Activated gamma-delta T cell treated with anti-CD3 and anti-CD28 coated beads, Interleukin-2, amount 50 U/mL, for 16 hours (primary cell): ENCODE data around the gene APOBEC3A.
"Not testable (repeated sequence)": the region's sequence is repeated elsewhere in the genome, so short reads cannot be mapped to it uniquely, and the experiment has no call there.

Source experiments
- DNase-seq: peaks from one replicate; pipeline ENCODE4 v3.0.0-alpha.2; 2020; ENCODE audit warnings: low read depth

The APOBEC3A gene

DNA sequence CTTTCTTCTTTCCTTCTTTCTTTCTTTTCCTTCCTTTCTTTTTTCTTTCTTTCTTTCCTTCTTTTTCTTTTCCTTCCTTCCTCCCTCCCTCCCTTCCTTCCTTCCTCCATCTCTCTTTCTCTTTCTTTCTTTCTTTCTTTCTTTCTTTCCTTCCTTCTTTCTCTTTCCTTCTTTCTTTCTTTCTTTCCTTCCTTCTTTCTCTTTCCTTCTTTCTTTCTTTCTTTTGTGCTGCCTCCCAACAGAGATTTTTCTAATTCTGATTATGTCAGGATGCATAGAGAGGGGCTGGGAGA lies 1.2 kb downstream of the APOBEC3A start:
- DNase-seq, result not testable (repeated sequence)

DNA sequence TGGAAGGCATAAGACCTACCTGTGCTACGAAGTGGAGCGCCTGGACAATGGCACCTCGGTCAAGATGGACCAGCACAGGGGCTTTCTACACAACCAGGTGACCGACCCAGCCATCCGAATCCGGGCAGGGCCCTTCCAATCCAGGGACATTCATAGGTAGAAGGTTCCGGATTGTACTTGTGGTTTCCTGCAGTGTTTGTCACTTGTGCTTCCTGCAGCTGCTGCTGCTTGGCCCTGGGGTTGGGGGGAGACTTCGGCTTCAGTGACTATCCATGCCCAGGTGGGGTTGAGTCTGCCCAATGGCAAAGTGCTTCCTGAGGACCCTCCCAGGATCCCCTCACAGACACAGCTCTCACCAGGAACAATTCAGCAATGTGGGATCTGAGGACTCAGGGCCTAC lies 2.2 kb downstream of the APOBEC3A start:
- no peak for DNase-seq

DNA sequence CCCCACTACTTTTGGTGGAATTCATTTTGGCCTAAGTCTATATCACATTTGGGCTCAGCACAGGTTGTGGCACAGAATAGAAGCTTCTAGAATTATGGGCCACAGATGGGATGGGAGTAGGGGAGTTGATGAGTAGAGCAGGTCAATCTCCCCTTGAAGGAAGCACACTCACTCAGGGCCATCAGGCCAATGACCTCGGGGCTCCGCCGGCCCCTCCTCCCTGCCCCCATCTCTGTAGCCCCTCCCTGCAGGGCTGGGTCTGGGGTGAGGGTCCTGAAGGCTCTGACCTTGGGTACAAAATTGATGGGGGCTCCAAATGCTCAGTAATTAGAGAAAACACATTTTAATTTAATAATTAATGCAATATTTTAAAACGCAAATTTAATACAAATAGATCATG lies 3.3 kb downstream of the APOBEC3A start:
- DNase-seq, result not testable (repeated sequence)

DNA sequence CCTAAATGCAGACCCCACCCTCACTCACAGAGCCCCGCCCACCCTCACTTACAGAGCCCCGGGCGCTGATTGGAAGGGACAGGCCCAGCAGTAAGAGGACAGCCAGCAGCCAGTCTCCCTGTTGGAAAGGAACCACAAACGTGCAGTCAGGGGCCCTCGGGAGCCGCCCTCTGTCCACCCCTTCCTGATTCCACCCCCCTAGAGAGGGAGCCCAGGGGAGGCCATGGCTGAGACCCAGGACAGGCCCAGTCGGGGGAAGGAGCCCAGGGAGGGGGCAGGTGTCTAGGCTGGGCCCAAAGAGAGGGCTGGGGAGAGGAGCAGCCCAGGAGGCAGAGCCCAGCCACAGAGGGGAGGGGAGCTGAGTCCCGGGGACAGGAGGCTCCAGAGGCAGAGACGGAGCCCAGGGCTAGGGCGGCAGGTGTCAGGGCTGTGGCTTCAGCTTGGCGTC lies 5.9 kb downstream of the APOBEC3A start:
- DNase-seq, result not testable (repeated sequence)

DNA sequence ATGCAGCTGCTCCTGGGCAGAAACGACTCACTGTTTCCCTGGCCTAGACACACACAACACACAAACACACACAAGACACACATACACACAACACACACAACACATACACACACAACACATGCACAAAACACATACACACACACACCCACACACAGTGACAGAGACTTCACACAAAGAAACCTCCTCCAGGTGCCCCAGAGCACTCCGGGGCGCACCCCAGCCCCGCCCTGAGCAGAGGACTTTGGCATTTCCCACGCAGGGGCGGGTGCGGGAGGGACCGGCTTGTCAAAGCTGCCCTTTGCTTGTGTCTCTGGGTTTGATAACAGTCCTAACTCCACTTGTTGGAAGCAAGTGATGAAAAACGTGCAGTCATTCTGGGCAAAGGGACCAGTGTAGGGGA lies 6.5 kb downstream of the APOBEC3A start:
- no peak for DNase-seq

DNA sequence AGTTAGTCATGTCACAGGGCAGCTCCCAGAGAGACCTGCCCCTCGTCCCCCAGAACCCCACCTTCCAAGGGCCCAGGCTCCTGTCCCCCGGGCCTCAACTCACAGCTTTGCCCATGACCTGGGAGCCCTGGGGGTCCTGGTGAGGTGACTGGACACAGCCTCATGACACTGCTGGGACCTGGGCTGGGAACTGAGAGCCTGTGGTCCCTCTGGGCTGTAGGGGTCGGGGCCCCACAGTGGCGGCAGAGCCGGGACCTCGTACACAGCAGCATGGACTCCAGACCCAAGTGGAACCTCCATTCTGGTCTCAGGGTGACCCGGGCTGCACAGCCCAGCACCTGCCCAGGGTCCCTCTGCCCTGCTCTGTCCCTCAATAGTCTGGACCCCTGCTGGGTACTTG lies 6.9 kb downstream of the APOBEC3A start:
- no peak for DNase-seq

DNA sequence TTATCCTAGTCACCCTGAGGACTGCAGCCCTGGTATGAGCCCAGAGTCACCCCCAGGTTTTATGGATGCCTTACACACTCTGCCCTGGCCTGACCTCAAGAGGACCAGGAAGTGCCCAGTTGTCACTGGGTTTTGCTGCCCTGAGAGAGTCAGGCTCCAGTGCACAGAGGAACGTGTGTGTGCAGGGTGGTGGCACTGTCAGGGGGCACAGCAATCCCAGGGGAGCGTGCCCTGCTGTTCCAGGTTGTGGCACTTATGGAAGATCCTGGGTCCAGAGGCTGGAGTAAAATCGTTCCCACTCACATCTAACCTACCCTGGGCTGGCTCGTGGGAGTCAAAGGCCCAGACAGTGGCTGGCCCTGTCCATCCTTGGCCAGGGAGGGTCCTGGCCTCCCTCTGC lies 7.6 kb downstream of the APOBEC3A start:
- DNase-seq, result no peak

DNA sequence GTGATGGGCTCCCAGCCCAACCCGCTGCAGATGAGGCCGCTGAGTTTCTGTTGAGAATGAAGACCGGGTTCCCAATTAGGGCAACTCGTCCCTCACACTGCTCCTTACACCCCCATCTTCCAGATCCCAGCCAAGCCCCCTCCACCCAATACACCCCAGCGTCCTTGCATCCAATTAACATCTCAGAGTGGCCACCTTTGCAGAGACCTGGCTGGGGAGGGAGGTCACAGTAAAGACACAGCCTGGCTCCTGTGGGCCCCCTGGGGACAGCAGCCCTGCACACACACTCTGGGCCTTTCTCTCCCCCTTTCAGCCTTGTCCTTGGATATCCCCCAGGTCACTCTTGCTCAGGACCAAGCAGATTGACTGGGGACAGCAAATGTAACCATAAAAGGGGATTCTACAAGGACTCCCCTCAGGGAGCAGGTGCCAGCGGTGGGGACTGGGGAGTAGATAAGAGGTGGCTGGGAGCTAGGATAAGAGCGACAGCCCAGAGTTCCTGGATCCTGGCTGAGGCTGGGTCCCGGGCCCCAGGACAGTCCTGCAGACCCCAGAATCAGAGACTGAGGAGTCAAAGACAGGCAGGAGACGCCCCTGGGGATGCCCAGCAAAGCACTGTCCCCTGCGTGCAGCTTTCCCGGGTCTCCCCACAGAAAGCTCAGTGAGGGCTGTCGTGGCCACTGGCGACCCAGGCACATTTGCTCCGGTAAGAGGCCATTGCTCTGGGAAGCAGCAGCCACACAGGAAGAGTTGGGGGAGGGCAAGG lies 8.4 kb downstream of the APOBEC3A start:
- no peak for DNase-seq

DNA sequence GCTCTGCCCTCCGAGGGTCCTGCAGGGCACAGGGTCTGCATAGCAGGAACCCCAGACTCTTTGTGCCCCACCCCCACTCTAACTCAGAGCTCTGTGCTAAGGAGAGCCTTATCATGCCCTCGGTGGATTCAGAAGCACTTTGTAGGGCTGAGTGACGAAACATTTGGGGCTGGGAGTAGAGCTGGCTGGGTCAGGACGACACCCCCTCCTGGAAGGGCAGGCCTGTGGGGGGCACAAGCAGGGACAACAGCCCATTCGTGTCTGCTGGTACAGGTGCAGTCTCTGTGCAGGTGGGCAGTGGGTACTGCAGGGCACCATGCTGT lies 8.9 kb downstream of the APOBEC3A start:
- no peak for DNase-seq

DNA sequence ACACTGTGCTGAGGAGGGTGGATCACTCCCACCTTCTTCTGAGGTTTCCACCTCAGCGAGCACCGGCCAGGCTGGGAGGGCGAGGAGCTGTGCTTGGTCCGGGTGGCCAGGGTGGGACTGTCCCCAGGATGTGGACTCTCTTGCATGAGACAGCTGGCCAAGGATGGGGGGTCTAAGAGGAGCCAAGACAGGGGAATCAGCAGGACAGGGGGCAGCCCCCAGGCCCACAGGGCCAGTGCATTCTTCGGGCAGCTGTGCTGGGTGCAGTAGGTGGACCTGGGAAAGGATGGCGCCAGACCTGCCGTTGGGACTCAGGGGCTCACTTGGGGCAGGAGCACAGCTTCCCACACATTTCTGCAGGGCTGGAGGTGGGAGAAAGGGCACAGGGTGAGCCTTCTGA lies 9.5 kb downstream of the APOBEC3A start:
- DNase-seq, result no peak

DNA sequence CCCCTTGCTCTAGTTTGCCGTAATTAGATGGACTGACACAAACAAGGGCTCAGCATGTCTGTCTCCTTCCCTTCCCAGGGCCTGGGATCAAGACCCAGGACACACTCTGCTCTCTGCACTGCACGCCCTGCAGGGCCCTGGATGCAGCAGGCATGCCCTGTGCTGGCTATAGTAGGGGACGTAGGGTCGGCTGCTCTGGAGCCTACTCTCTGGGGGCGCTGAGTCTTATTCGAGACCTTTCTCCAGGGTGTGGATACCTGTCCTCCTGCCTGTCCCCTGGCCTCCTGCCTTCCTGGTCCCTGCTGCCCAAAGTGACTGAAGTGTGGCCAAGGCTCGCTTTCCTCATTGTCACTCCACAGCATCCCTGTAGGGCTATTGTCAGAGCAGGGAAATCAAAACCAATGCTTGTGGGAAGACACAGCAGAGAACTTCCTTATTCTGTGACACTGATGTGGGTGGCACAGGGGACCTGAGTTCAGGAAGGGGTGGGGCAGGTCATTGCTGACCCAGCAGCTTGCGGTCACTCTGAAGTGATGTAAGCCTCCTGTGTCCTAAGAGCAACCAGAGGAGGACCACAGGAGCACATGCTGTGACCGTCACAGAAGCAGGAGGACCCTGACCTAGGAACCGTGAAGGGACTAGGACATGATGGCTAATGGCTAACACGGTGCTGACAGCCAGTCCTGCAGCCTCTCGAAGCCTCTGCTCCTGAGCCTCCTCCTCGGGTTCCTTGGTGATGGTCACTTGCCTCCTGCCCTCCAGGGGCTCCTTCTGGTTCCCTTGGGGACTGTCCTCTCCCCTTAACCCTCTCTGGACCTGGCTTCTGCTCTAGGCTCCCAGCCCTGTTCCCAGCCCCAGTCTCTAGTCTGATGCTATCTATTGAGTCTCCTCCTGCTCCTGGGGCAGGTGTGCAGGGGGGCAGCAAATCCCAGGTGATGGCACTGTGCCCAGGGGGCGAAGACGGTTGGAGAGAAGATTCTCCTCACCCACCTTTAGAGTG lies 10.3 kb downstream of the APOBEC3A start:
- DNase-seq, result no peak

DNA sequence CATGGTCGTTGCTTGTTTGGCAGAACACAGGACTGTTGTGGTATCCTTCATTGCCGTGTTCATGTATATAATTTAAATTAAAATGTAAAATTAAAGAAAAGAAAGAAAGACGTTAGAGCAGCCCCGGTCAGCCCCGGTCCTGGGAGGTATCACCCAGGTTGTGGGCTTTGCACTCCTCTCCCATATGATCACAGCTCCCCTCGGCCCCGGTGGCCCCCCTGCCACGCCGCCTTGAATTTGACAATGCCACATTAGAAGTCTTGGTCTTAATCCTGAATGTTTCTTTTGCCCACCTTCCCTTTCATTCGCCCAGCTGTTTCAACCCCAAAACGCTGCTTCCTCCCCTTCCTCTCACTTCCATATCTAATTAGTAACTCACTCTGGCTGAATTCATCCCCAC lies 11.4 kb downstream of the APOBEC3A start:
- DNase-seq, result no peak

DNA sequence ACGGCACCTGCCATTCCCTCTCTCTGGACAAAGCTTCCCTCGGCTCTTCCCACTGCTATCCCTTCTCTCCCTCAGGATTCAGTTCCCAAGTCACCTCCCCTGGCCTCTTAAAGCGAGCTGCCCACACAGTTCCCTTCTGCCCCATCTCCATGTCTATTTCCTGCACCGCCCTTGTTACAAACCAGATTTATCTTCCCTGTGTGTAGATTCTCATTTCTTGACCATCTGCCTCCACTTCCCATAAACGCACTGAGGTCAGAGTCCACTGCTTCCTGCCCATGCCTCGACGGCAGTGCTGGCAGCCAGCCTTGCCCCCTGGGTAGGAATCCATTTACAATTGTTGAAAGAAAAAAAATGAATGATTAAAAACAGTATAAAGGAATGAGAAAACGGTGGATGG lies 13.1 kb downstream of the APOBEC3A start:
- DNase-seq, result no peak

DNA sequence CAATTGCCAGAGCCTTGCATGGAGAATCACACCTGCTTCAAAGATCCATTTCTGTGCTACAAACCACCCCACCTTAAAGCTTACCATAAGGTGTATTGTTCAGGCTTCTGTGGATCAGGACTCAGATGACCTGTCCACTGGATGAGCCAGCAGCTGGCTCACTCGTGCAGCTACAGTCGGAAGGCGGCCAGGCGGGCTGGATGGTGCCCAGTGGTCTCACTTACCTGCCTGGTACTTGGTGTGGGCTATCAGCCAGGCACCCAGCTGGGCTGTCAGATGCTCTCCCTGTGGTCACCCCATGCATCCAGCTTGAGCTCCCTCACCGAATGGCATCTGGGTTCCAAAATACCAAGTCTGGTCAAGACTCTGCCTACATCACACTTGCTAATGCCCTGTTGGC lies 13.8 kb downstream of the APOBEC3A start:
- DNase-seq, result no peak

DNA sequence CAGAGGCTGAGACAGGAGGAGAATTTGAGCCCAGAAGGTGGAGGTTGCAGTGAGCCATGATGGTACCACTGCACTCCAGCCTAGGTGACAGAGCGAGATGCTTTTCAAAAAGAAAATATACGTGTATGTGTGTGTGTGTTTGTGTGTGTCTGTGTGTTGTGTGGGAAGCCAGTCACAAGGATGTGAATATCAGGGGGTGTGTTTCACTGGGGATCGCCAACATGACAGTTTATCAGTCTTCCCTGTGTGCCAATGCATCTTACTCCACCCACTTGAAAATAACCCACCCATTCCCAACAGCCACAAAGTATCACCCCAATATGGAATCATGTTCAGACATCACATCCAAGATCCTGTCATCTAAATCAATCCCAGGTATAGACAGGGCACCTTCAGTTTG lies 14.4 kb downstream of the APOBEC3A start:
- no peak for DNase-seq

DNA sequence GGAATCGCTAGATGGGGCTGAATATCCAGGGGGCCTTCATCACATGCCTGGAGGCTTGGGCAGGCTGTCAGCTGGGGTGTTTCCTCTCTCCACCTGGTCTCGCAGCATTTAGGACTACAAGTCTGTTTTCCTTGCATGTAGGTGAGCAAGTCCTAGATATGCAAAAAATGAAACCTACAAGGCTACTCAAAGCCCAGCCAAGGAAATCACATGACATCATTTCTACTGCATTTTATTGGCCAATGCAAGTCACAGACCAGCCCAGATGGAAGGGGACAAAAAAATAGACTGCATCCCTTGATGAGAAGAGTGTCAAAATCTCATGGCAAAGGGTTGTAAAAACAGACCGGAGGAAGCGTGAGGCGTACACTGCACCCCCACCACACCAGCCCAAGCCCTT lies 15.1 kb downstream of the APOBEC3A start:
- no peak for DNase-seq

DNA sequence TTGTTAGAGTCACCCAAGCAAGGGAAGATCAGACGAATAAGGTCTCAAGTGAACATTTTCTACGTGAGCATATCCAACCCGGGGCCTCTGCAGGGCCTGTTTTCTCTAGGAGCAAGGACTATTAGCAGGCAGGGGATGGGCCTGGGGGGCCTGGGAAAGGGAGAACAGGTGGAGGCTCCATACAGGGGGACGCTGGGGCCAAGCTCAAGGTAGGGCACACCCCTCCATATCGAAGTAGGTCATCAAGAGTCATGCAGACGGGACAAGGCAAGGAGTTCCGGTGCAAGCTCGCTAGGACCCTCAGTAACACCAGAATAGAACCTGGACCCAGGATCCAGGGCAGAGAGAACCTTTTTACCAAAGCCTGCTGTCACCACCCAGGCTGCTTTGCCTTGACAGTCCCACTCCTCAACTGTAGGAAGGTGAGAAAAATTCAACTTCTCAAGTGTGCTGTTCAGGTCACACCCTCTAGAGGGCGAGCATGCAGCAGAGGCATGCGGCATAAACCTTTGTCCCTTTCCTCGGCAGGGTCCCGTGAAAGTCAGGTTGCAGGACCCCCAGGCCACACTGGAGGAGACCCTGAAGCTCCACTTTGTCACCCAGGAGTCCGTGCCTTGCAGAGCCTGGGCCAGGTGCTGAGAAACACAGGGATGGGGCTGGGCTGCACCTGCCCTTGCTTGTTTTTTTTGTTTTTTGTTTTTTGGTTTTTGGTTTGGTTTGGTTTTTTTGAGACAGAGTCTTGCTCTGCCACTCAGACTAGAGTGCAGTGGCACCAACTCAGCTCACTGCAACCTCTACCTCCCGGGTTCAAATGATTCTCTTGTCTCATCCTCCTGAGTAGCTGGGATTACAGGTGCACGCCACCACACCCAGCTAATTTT lies 16.1 kb downstream of the APOBEC3A start:
- peak; percentile 40 for DNase-seq

DNA sequence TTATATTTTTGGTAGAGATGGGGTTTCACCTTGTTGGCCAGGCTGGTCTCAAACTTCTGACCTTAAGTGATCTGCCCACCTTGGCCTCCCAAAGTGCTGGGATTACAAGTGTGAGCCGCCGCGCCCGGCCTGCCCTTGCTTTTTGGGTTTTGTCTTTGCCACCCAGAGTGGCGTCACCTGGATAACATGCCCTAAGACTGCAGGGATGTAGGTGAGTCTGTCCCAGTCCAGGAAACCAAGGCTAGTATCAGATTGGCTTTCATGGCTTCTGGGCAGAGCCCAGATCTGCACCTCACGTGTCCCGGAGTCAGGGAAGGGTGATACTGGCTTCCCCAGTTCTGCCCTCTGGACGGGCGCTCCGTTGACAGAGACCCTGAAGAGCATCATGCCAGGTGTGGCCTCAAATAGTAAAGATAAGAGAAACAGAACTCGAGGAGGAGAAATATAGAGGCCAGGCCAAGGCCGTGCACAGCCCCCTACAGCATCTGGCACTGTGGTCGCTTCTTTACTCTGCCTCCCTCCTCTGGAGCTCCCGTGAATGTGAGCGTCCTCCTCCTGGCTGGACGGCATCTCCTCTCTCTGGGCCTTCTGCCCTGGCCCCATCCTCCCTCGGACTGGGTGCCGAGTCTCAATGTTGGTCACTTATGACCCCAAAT lies 16.9 kb downstream of the APOBEC3A start:
- no peak for DNase-seq

DNA sequence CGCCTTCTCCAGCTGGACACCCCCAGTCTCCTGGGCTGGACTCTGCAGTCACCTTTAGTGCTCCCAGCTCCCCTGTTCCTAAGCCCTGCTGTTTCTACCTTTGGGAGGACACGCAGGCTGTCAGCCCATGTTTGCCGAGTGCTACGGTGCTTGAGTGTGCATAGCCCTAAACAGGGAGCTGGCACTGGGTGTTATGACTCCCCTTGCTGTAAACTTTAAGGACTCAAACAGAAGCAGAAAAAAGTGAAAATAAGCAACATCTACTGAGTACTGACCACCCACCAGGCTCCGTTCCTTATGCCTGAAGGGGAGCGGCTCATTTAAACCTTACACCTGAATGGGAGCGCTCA lies 17.4 kb downstream of the APOBEC3A start:
- no peak for DNase-seq

DNA sequence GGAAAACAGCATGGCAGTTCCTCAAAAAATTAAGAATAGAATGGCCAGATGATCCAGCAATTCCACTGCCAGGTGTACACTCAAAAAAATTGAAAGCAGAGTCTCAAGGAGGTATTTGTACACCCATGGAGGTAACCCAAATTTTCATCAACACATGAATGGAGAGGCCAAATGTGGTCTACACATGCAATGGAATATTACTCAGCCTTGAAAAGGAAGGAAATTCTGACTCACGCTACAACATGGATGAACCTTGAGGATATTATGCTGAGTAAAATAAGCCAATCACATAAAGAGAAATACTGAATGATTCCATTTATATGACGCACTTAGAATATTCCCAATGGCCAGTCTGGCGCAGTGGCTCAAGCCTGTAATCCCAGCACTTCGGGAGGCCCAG lies 19.9 kb downstream of the APOBEC3A start:
- not testable (repeated sequence) for DNase-seq

DNA sequence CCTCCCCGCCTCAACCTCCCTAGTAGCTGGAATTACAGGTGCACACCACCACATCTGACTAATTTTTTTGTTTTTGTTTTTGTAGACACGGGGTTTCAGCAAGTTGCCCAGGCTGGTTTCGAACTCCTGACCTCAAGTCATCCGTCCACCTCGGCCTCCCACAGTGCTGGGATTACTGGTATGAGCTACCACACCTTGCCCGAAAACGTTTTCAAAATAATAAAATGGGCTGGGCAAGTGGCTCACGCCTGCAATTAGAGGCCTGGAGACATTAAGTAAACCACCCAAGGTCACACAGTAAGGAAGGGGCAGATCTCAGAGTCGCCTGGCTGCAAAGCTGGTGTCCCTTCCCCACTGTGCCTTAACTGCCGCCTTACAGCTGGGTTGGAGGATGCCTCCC lies 23.2 kb downstream of the APOBEC3A start:
- DNase-seq, result not testable (repeated sequence)
